ENCODE results near the gene KCNE3.

- TF ChIP-seq CTCF (IDR thresholded peaks at IDR 0.05), result no peak
- TF ChIP-seq POLR2A (IDR thresholded peaks at IDR 0.05), result no peak
These were observed 709 bp upstream of the KCNE3 start for GRCh38 chr11:74468058-74468457.

Data from gastroesophageal sphincter (tissue), 3 donors.